GM23248 (cell line): ENCODE measurements around the gene IL9R.

Experiments
- EZH2 ChIP-seq: fragments of 200-600 bp; sonication (generic); IDR thresholded peaks from 2 replicates; pipeline ENCODE4 v1.6.1; 2018; ENCODE audit warnings: antibody characterized with exemption, mild to moderate bottlenecking; ENCODE audit not compliant: insufficient read depth, poor library complexity, severe bottlenecking
- EZH2phosphoT487 ChIP-seq: fragments of 200-600 bp; sonication (generic); IDR thresholded peaks from 2 replicates; pipeline ENCODE4 v1.6.1; 2018; ENCODE audit warnings: antibody characterized with exemption, moderate library complexity, mild to moderate bottlenecking, low read depth; ENCODE audit not compliant: insufficient read depth

- TF ChIP-seq EZH2 (no peak), EZH2phosphoT487 (no peak)
These were observed 620 bp downstream of the IL9R start for GRCh38 chrX:155998116-155998515.
